ENCODE data around the gene MVK.

MVK gene

GRCh38 chr12:109612003-109612402 lies 38.4 kb downstream of the MVK start:
- DNase-seq, result no peak

DNA sequence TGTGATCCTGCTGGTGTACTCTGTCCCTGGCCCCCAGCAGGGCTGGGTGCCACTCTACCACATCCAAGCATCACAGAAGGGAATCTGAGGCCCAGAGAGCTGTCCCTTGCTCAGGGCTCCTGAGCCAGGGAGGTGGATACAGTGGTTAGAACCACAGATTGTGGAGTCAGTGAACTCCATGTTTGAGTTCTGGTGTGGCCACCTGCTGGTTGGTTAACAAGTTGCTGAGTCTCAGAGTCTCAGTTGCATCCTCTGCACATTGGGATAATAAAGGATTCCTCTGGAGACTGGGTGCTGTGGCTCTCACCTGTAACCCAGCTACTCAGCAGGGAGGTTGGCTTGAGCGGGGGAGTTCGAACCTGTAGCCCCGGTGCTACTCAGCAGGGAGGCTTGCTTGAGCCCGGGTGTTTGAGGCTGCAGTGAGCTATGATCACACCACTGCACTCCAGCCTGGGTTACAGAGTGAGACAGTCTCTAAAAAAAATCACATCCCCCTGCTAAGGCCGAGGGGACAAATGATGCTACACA lies 39.4 kb downstream of the MVK start:
- no peak for DNase-seq

GRCh38 chr12:109613649-109614455 lies 40.3 kb downstream of the MVK start:
- no peak for DNase-seq

DNA sequence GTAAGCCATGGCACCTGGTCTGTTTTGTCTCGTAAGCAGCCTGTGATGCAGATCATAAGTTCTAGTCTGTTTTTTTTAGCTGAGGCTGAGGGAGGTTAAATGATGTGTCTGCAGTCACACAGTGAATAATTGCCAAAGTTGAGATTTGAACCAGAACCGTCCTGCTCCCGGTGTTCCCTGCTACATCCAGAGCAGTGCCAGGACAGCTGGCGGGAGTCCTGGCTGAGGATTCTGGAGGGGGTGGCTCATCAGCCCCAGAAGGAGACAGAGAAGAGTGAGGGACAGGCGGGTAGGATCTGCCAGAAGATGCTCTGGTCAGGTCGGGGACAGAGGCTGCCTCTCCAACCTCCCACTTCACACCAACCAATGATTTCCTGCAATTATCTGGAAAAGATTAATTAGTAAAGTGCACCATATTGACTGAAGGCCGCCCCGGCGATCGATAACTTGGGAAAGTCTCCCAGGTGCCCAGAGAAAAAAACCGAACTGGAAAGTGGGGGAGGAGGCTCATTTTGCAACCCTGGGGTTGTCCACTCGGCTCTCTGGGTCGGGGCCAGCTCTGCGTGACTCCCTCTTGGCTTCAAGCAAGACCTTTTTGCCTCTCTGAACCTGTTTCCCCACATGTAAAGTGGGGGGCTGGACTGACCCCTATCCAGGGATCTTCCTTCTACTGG lies 42.1 kb downstream of the MVK start:
- DNase-seq, result no peak

DNA sequence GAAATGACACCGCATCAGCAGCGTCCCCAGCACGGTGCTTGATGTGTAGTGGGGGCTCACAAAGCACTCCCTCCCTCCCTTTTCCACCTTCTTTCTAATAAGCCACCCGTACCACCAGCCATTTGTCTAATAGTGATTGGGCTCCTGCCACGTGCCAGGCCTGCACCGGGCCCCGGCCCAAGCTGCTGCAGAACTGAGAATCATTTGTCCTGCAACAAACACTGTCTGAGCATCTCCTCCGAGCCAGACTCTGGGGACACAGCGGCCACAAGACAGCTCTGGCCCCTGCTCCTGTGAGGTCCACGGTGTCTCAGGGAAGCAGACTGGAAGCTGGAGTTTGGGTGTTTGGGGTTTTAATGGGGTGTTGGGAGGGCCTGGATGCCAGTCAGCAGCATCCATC lies 43.9 kb downstream of the MVK start:
- DNase-seq, result no peak

- no peak for DNase-seq
Measured at GRCh38 chr12:109618082-109618481, 44.5 kb downstream of the MVK start.

DNA sequence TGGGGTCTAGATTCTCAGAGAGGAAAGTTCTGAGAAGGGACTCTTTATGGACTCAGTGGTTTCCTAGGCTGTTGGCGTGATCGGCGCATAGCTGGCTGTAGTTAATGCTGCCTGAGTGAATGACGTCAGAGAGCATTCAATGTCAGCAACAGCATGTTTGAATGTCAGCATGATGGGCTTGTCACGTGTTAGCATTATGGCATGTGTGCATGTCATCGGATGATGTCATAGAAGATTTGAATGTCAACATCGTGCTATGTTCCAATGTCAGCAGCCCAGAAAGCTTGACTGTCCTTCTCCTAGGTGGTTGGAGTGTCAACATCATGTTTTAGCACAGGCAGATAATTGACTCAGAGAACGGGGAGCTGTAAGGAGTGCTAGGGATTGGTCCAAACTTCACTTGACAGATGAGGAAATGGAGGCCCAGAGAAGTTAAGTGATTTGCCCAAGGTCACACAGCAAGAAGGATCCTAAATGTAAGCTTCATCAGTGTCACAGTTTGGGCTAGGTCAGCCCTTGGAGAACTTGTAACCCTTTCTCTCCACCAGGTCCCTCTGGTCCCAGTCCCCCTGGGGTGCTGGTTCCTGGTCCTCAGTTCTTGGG lies 45.5 kb downstream of the MVK start:
- DNase-seq, result no peak

DNA sequence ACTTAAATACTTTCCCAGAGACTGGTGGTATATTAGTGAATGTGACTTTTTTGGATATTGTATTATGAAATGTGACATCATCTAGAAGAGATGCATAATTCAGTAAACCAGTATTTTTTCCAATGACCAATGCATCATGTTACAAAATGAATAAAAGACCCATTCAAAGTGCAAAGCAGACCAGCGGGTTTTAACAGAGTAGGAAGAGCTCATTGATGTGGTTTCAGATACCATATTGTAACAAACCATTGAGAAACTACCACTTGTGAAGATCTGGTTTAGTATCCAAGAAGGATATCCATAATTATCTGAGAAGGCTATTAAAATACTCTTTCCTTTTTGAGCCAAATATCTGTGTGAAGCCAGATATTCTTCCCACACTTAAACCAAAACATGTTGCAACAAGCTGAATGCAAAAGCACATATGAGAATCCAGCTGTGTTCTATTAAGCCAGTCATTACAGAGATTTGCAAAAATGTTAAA lies 47.7 kb downstream of the MVK start:
- no peak for DNase-seq

- DNase-seq, result no peak
Measured at GRCh38 chr12:109621901-109622364, 48.3 kb downstream of the MVK start.

DNA sequence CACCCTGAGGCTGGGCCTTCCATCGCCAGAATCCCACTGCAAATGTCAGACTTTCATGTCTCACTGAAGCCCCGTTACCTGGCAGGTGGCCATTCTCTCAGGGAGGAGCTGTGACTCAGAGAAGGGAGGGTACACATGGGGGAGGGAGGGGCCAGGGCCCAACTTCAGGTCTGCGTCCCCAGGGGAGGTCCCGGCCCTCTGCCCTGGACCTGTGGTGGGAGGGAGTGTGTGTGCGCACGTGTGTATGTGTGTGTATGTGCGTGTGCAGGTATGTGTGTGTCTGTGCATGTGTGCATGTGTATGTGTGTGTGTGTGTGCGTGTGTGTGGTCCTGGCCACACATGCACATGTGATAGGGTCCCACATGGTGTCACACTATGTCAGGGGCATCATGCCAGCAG lies 50.9 kb downstream of the MVK start:
- DNase-seq, result no peak

- DNase-seq, result no peak
Measured at GRCh38 chr12:109625131-109625559, 51.6 kb downstream of the MVK start.

DNA sequence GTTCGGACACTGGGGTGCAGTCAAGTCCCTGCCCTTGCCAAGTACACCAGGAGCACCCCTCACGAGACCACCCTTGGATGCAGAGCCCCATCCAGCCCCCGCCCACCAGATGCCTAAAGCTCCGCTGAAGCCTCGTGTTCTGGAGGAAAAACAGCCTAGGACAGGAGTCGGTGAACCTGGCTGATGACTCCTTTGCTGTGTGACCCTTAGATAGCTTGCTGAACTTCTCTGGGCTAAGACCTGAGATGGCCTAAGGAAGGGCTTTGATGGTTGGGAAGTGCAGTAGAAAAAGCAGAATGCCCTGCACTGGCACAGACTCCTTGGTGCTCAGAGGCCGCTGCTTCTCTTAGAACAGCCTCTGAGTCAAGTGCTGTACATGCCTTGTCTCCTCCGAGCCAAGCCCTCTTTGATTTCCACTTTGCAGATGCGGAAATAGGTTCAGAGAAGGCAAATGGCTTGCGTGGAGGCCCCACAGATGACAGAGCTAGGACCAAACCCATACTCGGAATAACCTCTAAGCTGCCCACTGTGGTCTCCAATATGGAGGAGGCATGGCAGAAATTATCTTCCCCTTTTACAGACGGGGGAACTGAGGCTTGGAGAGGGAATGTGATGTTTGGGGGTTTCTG lies 52.3 kb downstream of the MVK start:
- no peak for DNase-seq

GRCh38 chr12:109626378-109627115 lies 53.0 kb downstream of the MVK start:
- no peak for DNase-seq

- DNase-seq, result no peak
Measured at GRCh38 chr12:109627633-109628032, 54.0 kb downstream of the MVK start.

- no peak for DNase-seq
Measured at GRCh38 chr12:109630107-109630506, 56.5 kb downstream of the MVK start.

DNA sequence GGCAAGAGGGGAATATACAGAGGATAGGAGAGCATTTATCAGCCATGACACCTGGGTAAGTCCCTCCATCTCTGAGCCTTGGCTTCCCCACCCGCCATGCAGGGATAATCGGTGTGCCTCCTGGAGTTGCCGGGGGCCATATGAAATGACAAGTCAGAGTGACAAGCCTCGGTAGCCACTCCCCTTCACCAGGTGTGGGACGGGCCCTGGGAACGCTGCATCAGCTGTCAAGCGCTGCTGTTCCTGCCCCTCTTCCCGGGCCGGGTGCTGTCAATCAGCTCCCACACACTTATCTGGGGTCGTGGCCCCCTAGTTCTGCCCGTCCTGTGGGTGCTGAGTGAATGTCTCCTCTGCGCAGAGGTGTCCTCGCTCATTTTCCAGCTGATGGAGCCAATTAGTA lies 57.2 kb downstream of the MVK start:
- DNase-seq, result no peak

DNA sequence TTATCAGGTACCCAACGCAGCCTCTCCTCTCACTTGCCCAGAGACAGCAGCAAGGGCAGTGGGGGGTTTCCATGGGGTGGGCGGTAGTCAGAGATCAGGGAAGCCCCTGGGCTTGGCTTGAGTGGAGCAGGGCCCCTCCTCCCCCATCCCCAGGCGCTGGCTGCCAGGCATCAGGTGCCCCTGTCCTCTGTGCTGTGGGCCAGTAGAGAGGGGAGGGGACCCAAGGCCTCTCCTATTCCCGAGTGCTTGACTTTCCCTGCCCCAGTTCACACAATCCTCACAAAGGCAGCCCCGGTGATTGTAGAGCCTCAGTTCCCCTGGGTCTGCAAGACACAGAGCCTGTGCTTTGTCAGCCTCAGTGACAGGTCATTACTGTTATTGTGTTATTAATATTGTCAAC lies 57.7 kb downstream of the MVK start:
- DNase-seq, result no peak

DNA sequence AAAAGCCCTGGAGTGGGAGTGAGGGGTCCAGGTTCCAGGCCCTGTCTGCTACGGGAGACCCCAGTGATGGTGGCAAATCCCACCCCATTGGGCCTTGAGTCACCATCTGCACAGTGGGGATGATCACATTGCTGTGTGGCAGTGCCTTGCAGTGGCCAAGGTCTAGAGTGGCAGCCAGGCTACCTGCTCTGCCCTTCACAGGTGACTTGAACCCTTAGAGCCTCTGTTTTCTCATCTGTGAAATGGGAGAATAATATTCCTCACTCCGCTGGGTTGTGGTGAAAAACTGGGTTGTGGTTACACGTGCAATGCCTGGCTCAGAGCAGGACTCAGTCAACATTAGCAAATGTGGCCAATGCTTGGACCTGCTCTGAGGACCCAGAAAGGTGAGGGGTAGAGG lies 58.2 kb downstream of the MVK start:
- no peak for DNase-seq

GRCh38 chr12:109632342-109632741 lies 58.7 kb downstream of the MVK start:
- DNase-seq, result no peak

DNA sequence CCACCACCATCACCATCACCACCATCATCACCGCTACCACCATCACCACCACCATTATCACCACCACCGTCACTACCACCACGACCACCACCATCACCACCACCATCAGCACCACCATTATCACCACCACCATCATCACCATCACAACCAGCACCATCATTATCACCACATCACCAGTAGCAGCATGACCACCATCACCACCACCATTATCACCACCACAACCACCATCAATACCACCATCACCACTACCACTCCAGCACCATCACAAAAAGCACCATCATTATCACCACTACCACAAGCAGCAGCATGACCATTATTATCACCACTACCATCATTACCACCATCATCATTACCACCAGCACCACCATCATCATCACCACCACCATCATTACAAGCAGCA lies 62.1 kb downstream of the MVK start:
- DNase-seq, result no peak

DNA sequence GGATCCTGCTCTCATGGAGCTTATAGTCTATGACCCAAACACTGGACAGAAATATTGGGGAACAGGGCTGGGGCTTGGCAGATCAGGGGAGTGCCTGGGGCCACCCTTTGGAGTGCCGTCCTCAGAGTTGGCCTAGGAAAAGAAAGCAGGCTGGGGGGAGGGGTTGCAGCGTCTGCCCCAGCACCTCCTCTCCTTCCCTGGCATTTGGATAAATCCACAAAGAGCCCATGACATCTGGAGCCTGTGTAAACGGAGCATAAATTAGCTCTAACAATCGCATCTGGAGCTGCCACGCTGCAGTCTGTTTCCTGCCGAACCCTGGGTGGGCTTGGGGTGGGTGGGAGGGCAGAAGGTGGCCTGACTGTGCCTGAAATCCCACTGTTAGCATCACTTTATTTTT lies 63.8 kb downstream of the MVK start:
- no peak for DNase-seq

DNA sequence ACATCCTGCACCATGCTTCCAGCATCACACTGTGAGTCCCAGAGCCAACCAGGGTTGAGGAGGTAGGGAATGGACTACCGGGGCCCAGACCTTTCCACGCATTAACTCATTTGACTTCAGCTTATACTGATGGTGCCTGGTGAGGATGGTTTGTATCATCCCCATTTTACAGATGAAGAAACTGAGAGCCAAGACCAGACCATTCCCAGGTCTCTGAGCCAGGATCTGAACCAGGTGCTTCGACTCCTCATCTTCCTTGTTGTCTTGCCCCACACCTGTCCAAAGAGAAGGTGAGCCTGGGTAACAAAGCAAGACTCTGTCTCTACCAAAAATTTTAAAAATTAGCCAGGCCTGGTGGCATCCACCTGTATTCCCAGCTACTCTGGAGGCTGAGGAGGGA lies 64.4 kb downstream of the MVK start:
- DNase-seq, result no peak
